ENCODE results near the gene SAP25.

The SAP25 gene

DNA sequence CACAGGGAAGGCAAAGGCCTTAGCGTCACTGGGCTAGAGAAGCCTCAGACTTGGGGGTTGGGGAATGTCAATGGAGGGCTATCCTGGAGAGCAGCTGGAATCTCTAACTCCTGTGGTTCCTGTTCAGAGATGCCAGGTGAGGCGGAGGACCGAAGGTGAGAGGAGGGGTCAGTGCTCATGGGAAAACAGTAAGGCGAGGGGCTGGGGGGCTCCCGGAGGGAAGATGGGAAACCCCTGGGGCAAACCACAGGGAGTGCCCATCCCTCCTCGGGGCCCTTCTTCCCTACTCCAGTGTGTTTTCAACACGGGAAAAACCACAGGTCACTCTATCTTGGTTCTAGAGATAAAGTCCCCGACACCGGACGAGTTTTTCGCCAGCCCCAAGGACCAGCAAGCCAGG is 8.9 kb upstream of the SAP25 start:
- H3K4me1 ChIP-seq (ENCODE audit: control insufficient read depth, low read length), result peaks cover 36% of the 10 kb centered on the region
- peak overlapping the region; percentile 93 for H3K27ac ChIP-seq (ENCODE audit: low read depth, low read length)
- no peaks in the 10 kb centered on the region for H3K27me3 ChIP-seq (ENCODE audit: control insufficient read depth, low read length)
- H3K79me2 ChIP-seq (ENCODE audit: control insufficient read depth, low read length), result peaks cover 33% of the 10 kb centered on the region
- H3K4me3 ChIP-seq (ENCODE audit: low read length), result peak overlapping the region; percentile 78
- peaks cover 59% of the 10 kb centered on the region for H3K36me3 ChIP-seq (ENCODE audit: control insufficient read depth, low read length)
- peaks cover 5% of the 10 kb centered on the region; the same call in 1 of the 2 replicates for H4K20me1 ChIP-seq (ENCODE audit: control insufficient read depth, insufficient read depth, low read depth, low read length)
- peaks cover 18% of the 10 kb centered on the region for H3F3A ChIP-seq (ENCODE audit: control insufficient read depth, insufficient read depth)
- no peaks in the 10 kb centered on the region for H3K9me3 ChIP-seq (ENCODE audit: control insufficient read depth, insufficient read depth, low read length)
- TF ChIP-seq EZH2phosphoT487 (IDR thresholded peaks at IDR 0.05; ENCODE audit: borderline replicate concordance, low read length), result no peak
- TF ChIP-seq, protein P1, sequence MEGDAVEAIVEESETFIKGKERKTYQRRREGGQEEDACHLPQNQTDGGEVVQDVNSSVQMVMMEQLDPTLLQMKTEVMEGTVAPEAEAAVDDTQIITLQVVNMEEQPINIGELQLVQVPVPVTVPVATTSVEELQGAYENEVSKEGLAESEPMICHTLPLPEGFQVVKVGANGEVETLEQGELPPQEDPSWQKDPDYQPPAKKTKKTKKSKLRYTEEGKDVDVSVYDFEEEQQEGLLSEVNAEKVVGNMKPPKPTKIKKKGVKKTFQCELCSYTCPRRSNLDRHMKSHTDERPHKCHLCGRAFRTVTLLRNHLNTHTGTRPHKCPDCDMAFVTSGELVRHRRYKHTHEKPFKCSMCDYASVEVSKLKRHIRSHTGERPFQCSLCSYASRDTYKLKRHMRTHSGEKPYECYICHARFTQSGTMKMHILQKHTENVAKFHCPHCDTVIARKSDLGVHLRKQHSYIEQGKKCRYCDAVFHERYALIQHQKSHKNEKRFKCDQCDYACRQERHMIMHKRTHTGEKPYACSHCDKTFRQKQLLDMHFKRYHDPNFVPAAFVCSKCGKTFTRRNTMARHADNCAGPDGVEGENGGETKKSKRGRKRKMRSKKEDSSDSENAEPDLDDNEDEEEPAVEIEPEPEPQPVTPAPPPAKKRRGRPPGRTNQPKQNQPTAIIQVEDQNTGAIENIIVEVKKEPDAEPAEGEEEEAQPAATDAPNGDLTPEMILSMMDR (IDR thresholded peaks at IDR 0.05; ENCODE audit: low read depth, low read length, poor library complexity, severe bottlenecking), result no peak
- no peaks in the 10 kb centered on the region for H3K9me2 ChIP-seq (replicated peaks; ENCODE audit: control insufficient read depth, low read length)
- H3K4me2 ChIP-seq (ENCODE audit: low read length), result peak overlapping the region; percentile 87

DNA sequence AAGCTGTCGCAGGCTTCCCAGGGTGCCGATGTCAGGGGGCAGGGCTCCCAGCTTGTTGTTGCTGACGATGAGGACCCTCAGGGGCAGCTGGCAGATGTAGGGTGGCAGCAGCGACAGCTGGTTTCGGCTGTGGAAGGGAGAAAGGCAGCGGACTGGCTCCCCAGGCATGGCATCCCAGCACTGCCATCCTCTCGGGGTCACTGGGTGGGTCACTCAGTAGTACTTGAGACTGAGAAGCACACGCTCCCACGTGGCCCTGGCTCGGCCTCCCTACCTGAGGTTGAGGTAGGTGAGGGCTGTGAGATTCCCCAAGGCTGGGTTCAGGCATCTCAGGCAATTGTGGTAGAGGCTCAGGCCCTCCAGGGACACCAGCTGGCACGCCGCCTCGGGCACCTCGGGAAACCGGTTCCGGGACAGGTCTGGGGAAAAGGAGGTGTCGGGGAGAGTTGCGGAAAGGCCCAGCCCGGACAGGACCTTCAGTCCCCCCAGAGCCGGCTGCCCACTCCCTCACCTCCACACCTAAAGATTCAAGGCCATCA is 8.4 kb upstream of the SAP25 start:
- Histone ChIP-seq H3K27ac (ENCODE audit: low read depth, low read length) (no peak overlapping the region), H3K79me2 (ENCODE audit: control insufficient read depth, low read length) (peaks cover 33% of the 10 kb centered on the region), H3F3A (ENCODE audit: control insufficient read depth, insufficient read depth) (peaks cover 18% of the 10 kb centered on the region), H4K20me1 (ENCODE audit: control insufficient read depth, insufficient read depth, low read depth, low read length) (peaks cover 5% of the 10 kb centered on the region; the same call in 1 of the 2 replicates), H3K9me3 (ENCODE audit: control insufficient read depth, insufficient read depth, low read length) (no peaks in the 10 kb centered on the region), H3K36me3 (ENCODE audit: control insufficient read depth, low read length) (peaks cover 65% of the 10 kb centered on the region), H3K9me2 (replicated peaks; ENCODE audit: control insufficient read depth, low read length) (no peaks in the 10 kb centered on the region), H3K4me1 (ENCODE audit: control insufficient read depth, low read length) (peaks cover 34% of the 10 kb centered on the region), H3K4me3 (ENCODE audit: low read length) (no peak overlapping the region), H3K27me3 (ENCODE audit: control insufficient read depth, low read length) (no peaks in the 10 kb centered on the region), H3K4me2 (ENCODE audit: low read length) (no peak overlapping the region)
- no peak for TF ChIP-seq EZH2phosphoT487 (IDR thresholded peaks at IDR 0.05; ENCODE audit: borderline replicate concordance, low read length)
- TF ChIP-seq, protein P1 (IDR thresholded peaks at IDR 0.05; ENCODE audit: low read depth, low read length, poor library complexity, severe bottlenecking), result no peak

GRCh38 chr7:100580466-100581283 is 7.0 kb upstream of the SAP25 start:
- TF ChIP-seq, protein P1 (IDR thresholded peaks at IDR 0.05; ENCODE audit: low read depth, low read length, poor library complexity, severe bottlenecking), result no peak
- TF ChIP-seq EZH2phosphoT487 (IDR thresholded peaks at IDR 0.05; ENCODE audit: borderline replicate concordance, low read length), result no peak
- peaks cover 18% of the 10 kb centered on the region for H3F3A ChIP-seq (ENCODE audit: control insufficient read depth, insufficient read depth)
- peaks cover 29% of the 10 kb centered on the region for H3K4me1 ChIP-seq (ENCODE audit: control insufficient read depth, low read length)
- H4K20me1 ChIP-seq (ENCODE audit: control insufficient read depth, insufficient read depth, low read depth, low read length), result peaks cover 5% of the 10 kb centered on the region; the same call in 1 of the 2 replicates
- H3K36me3 ChIP-seq (ENCODE audit: control insufficient read depth, low read length), result peaks cover 77% of the 10 kb centered on the region
- H3K9me3 ChIP-seq (ENCODE audit: control insufficient read depth, insufficient read depth, low read length), result no peaks in the 10 kb centered on the region
- no peak overlapping the region for H3K27ac ChIP-seq (ENCODE audit: low read depth, low read length)
- H3K79me2 ChIP-seq (ENCODE audit: control insufficient read depth, low read length), result peaks cover 31% of the 10 kb centered on the region
- H3K9me2 ChIP-seq (replicated peaks; ENCODE audit: control insufficient read depth, low read length), result no peaks in the 10 kb centered on the region
- no peaks in the 10 kb centered on the region for H3K27me3 ChIP-seq (ENCODE audit: control insufficient read depth, low read length)
- no peak overlapping the region for H3K4me2 ChIP-seq (ENCODE audit: low read length)
- no peak overlapping the region for H3K4me3 ChIP-seq (ENCODE audit: low read length)

Measured in DOHH2 (cell line).